ENCODE measurements around the gene NT5C2.
"Not testable (repeated sequence)": the region's sequence is repeated elsewhere in the genome, so short reads cannot be mapped to it uniquely, and the experiment has no call there.

NT5C2 gene

GRCh38 chr10:103067956-103068355 is 125.1 kb downstream of the NT5C2 start:
- no peak for DNase-seq (ENCODE audit: extremely low spot score)
- ChIA-PET CTCF (interaction anchor here (1.8 to 6.1 kb wide), 3 partner anchors 10 to 177 kb away, joined by 5 to 67 read pairs (median 22); partner anchors contain the start of gene CNNM2), POLR2A (interaction anchor here (0.8 kb wide), 1 partner anchor 151 kb away, joined by 3 read pairs; no protein-coding TSS in a partner anchor)
- TF ChIP-seq, protein P1, sequence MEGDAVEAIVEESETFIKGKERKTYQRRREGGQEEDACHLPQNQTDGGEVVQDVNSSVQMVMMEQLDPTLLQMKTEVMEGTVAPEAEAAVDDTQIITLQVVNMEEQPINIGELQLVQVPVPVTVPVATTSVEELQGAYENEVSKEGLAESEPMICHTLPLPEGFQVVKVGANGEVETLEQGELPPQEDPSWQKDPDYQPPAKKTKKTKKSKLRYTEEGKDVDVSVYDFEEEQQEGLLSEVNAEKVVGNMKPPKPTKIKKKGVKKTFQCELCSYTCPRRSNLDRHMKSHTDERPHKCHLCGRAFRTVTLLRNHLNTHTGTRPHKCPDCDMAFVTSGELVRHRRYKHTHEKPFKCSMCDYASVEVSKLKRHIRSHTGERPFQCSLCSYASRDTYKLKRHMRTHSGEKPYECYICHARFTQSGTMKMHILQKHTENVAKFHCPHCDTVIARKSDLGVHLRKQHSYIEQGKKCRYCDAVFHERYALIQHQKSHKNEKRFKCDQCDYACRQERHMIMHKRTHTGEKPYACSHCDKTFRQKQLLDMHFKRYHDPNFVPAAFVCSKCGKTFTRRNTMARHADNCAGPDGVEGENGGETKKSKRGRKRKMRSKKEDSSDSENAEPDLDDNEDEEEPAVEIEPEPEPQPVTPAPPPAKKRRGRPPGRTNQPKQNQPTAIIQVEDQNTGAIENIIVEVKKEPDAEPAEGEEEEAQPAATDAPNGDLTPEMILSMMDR (IDR thresholded peaks at IDR 0.05; ENCODE audit: control extremely low read depth, extremely low read depth, low read depth, missing control alignments), result no peak

DNA sequence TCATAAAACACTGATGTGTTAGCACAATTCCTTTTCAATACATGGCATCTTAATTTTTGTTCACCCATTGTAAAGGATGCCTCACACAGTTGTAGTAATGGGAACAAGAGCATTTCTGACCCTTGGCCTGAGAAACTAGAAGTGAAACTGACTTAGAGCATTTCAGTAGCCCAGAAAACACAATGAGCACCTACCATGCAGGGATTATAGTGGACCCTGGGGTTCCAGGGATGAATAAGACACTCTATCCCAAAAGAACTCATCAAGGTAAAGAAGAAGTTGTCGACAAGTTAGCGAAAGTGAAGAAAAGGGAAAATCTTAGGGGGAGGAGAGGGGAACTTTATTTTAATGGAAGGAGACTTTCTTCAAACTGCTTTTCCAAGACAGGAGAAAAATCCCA is 125.6 kb downstream of the NT5C2 start:
- DNase-seq (ENCODE audit: extremely low spot score), result peak; percentile 49
- TF ChIP-seq, protein P1 (IDR thresholded peaks at IDR 0.05; ENCODE audit: control extremely low read depth, extremely low read depth, low read depth, missing control alignments), result no peak
- ChIA-PET POLR2A (no interaction called here), CTCF (interaction anchor here (1.3 to 5.5 kb wide), 5 partner anchors 10 to 230 kb away, joined by 3 to 22 read pairs (median 5); partner anchors contain the start of genes CNNM2 and CYP17A1)

DNA sequence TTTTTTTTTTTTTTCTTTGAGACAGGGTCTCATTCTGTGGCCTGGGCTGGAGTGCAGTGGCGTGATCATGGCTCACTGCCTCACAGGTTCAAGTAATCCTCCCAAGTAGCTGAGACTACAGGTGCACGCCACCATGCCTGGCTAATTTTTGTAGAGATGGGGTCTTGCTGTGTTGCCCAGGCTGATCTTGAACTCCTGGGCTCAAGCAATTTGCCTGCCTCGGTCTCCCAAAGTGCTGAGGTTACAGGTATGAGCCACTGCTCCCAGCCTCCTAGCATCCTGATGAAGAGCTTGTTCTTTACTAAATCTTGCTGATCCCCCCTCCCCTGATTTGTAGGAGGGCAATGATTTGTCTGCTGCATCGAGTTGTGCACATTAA is 126.0 kb downstream of the NT5C2 start:
- DNase-seq (ENCODE audit: extremely low spot score), result not testable (repeated sequence)
- CTCF ChIA-PET, result interaction anchor here (1.3 to 5.5 kb wide), 4 partner anchors 149 to 230 kb away, joined by 3 to 22 read pairs (median 8); partner anchors contain the start of genes CNNM2 and CYP17A1
- POLR2A ChIA-PET, result interaction anchor here (0.7 kb wide), 1 partner anchor 388 kb away, joined by 3 read pairs; no protein-coding TSS in a partner anchor

DNA sequence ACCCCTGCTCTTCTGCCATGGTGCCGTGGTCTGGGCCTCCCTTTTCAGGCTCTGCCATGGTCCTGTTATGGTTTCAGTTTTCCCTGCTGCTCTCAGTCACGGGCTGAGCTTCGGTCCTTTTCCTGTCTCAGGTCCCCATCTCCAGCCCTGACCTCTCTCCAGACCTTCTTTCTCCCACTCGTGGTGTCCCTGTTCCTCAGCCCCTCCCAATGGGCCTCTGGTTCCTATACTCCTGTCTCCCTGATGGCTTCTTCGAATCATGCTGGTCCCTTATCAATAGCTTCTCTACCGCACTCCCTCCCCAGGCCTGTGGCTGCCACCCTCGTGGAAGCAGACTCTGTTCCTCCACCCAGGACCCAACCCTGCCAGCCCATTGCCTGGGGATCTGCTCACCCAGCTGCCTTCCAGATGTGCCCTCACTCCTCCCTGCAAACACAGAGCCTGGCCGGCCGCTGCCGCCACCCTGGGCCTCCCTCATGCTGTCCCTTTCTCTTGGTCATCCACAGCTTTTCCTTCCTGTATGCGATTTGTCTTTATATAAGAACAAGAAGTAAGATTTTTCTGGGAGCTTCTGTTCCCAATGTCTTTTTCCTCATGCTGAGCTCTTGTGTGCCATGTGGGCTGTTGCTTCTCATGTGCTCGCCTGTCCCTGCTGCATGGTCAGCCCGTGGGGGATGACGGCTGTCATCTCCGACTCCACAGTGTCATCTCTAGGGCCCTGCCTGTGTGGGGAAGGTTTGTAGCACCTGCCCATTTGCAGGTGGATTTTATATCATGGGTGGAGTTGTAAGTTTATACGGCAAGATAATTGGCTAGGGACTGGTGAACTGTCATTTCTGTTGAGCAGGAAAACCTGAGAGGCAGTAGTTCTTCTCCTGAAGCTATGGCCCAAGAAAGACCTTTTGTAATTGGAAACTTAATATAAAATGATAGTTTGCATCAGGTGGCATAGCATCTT is 126.7 kb downstream of the NT5C2 start:
- ChIA-PET POLR2A (interaction anchor here (0.7 kb wide), 2 partner anchors 148 to 387 kb away, joined by 3 read pairs; partner anchors contain the start of gene CNNM2), CTCF (interaction anchor here (1.3 to 2.0 kb wide), 3 partner anchors 148 to 229 kb away, joined by 3 to 12 read pairs (median 5); partner anchors contain the start of genes CNNM2 and CYP17A1)
- TF ChIP-seq, protein P1 (IDR thresholded peaks at IDR 0.05; ENCODE audit: control extremely low read depth, extremely low read depth, low read depth, missing control alignments), result no peak
- DNase-seq (ENCODE audit: extremely low spot score), result no peak

- TF ChIP-seq, protein P1 (IDR thresholded peaks at IDR 0.05; ENCODE audit: control extremely low read depth, extremely low read depth, low read depth, missing control alignments), result no peak
- POLR2A ChIA-PET, result no interaction called here
- DNase-seq (ENCODE audit: extremely low spot score), result no peak
- CTCF ChIA-PET, result interaction anchor here (0.9 to 3.8 kb wide), 3 partner anchors 12 to 175 kb away, joined by 3 to 25 read pairs (median 3); partner anchors contain the start of gene CNNM2
Observed at GRCh38 chr10:103064956-103065355, 128.1 kb downstream of the NT5C2 start.

DNA sequence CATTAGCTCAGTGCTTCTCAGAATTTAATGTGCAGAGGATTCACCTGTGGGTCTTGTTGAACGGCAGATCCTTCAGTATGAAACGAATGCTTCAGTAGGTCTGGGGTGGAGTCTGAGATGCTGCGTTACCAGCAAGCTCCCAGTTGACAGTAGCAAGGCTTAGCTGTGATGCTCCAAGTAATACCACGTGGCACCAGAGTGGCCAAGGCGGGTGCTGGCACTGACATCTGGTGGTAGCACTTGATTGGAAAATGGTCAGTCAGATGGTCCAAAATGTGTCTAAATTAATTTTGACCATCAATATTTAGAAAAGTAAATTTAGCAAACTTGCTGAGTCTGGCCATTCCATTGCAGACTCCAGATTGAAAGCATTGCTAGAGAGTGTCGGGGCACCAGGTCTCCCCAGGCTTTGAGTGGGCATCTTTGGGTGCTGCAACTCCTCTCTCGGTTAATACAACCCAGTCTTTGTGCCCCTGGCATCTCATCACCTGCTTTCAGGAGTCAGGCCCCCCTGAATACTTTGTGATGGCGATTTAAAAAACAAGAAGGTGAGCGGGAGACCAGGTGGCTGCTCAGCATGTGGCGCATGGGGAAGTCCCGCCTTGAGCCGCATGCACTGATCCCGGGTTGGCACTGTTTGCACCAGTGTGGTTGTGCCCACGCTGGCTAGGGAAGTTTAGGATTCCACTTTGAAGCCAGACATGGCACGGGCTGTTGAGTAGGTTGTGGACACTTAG is 130.1 kb downstream of the NT5C2 start:
- DNase-seq (ENCODE audit: extremely low spot score), result no peak

More for the DNA sequence above, 130.1 kb downstream of the NT5C2 start:
- ChIA-PET CTCF (interaction anchor here (0.8 to 3.8 kb wide), 9 partner anchors 10 to 182 kb away, joined by 3 to 25 read pairs (median 3); partner anchors contain the start of gene CNNM2), POLR2A (interaction anchor here (0.5 kb wide), 1 partner anchor 137 kb away, joined by 3 read pairs; no protein-coding TSS in a partner anchor)
- TF ChIP-seq, protein P1 (IDR thresholded peaks at IDR 0.05; ENCODE audit: control extremely low read depth, extremely low read depth, low read depth, missing control alignments), result no peak

All from GM10248 (cell line).